Skin epidermis (tissue), 12 donors: ENCODE data around the gene IGIP.
"Not testable (repeated sequence)": the region's sequence is repeated elsewhere in the genome, so short reads cannot be mapped to it uniquely, and the experiment has no call there.

Experiments used
- H3K27ac ChIP-seq, 21 experiments: fragments of 200-600 bp; sonication (generic) in 11 of 21; one replicate each; pipeline ENCODE4 v1.5.0; 2020; ENCODE audit warnings: mild to moderate bottlenecking in 3 of 21, inconsistent platforms in 2 of 21, moderate library complexity in 2 of 21
- H3K4me3 ChIP-seq, 7 experiments: fragments of 200-600 bp; sonication (generic) in 2 of 7; one replicate each; pipeline ENCODE4 v1.5.0; 2020; ENCODE audit warnings: inconsistent platforms in 2 of 7, mild to moderate bottlenecking in 2 of 7, moderate library complexity in 1 of 7

Gene IGIP

DNA sequence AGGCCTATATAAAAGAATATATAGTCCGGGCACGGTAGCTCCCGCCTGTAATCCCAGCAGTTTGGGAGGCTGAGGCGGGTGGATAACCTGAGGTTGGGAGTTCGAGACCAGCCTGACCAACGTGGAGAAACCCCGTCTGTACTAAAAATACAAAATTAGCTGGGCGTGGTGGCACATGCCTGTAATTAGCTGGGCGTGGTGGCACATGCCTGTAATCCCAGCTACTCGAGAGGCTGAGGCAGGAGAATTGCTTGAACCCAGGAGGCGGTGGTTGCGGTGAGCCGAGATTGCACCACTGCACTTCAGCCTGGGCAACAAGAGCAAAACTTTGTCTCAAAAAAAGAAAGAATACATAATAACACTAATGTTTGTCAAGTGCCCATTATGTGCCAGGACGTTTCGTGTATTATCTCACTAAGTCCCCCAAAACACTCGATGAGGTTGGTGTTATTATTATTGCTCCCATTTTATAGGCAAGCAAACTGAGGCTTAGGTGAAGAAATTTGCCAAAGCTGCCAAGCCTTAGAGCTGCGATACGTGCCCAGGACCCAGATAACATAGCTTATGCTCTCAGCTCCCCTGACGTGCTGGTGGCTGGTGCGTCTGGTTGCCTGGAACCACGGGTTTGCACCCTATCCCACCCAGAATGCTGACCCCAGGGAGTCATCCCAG, 29.1 kb downstream of the IGIP start:
- not testable (repeated sequence) for H3K27ac ChIP-seq, H3K4me3 ChIP-seq

DNA sequence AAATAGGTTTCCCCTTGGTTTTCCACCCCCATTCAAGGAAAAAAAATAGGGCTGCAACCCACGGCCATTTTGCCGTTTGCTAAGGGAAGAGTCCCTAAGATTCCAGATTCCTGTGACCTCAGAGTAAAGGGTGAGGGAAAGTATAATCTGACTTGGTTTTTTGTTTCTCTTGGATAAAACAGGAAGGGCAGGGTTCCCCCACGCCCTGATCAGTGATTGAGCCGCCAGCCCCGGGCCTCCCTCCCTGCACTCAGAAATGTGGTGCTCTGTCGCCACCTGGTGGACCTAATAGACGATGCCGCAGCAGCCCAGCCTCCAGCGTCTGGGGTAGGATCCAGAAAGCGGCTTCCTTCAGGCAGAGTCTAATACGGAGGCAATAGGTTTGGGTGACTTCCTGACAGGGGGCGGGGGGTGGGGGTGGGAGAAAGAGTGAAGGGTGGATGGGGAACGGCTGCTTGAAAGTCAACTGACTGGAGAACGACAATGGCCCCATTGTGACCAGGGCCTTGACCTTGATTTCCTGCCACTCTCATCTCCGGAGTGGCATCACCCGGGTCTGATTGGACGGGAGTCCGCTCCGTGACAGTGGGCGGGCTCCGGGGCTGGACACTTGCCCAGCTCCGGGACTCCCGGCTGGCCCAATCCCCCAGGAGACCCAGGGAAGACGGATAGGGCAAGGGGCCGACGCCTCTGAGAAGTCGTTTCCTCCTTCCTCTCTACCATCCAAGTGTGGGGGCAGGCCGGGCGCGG, 31.5 kb downstream of the IGIP start:
- H3K4me3 ChIP-seq = peak overlapping the region; percentile 1 to 24 (median 15)
- peak overlapping the region in 12 of 21 experiments; percentile 1 to 66 (median 32) for H3K27ac ChIP-seq

DNA sequence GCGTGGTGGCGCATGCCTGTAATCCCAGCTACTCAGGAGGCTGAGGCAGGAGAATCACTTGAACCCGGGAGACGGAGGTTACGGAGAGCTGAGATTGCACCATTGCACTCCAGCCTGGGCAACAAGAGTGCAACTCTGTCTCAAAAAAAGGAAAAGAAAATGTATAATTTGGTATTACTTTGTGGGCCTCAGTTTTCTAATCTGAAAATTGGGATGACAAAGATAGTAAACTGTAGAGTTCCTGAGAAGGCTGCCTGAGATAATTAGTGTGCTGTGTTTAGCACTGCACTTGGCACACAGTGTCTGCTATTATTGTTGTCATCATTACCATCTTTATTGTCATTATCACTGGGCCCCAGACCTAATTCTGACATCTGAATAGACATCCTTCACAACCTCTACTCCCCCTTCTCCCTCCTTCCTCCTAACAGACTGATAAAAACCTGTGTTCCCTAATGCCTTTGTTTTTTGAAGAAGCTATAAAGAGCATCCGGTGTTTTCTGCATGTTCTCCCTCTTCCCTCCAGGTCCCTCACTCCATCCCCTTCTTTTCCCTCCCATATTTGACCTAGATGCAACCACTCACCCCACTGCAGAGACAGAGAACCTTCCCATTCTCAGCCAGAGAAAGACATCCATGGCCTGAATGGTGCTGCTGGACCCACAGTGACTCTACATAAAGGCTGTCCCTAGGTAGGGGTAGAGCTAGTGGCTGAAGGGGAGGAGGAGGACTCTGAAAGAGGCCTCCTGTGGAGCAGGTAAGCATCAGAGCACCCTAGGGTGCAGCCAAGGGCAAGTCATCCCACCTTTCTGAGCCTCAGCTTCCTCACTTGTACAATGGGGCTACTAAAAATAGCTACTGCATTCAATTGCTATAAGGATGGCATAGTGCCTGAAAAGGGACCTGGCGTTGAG, 33.5 kb downstream of the IGIP start:
- no peak overlapping the region for H3K4me3 ChIP-seq
- H3K27ac ChIP-seq = no peak overlapping the region

DNA sequence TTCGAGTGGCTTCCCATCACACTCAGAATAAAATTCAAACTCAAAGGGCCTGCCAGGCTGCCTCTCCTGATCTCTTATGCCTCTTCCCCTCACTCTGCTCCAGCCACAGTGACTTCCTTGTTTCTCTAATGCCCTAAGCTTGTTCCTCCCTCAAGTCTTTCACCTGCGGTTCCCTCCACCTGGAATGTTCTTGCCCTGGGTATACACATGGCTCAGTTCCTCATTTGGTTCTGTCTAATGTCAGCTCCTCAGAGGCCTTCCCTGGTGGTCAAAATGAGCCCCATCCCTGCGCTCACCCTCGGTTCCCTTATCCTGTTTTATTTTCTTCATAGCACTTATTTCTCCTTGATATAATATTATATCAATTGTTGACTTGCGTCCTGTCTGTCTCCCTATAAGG, 36.5 kb downstream of the IGIP start:
- Histone ChIP-seq H3K4me3 (no peak overlapping the region), H3K27ac (no peak overlapping the region)

DNA sequence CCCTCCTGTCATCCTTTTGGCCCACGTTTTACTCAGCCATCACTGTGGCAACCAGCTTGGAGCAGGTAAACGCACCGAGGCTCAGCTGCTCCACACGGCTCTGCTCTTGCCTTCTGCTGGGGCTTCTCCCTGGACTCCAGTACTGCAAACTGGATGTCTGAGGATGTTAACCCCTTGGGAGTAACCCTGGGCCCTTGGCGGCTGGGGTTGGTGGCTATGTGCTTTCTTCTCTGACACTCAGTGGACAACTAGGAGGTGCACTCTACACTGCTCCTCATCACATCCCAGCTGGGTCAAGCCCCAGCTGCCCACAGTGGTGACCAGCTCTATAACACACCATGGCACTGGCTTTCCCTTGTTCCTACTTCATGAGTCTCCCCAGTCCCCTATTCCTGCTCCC, 37.0 kb downstream of the IGIP start:
- Histone ChIP-seq H3K4me3 (no peak overlapping the region), H3K27ac (no peak overlapping the region)

DNA sequence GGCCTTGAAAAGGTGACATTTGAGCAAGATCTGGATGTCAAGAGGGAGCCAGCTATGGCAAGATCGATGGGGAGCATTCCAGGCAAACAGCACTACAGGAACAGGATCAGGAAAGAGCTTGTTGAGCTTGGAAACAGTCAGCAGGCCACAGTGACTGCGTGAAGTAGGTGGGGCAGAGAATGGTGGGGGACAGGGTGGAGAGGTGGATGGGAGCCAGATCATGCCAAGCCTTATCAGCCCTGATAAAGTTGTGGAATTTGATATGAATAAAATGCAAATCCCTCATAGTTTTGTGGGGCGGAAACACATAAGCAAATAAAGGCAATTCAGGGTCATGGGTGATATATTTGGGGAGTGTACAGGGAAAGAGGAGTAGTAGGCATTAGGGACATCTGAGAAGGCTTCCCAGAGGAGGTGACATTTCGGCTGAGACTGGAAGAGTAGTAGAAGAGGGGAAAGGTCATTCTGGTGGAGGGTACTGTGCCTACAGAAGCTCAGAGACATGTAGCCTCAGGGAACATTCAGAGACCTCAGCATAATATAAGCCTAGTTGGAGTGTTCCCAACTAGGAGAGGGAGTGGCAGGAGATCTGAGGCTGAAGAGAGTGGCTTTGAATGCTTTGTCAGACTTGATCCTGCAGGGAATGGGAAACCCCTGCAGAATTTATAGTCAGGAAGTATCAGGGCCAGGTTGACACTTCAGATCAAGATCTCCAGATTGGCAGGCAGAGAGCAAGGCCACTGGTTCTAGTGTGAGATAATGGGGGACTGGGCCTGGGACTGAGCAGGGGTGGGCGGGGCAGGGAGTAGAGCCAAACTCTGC, 39.6 kb downstream of the IGIP start:
- peak overlapping the region in 1 of 21 experiments; percentile 33 for H3K27ac ChIP-seq
- H3K4me3 ChIP-seq = no peak overlapping the region

DNA sequence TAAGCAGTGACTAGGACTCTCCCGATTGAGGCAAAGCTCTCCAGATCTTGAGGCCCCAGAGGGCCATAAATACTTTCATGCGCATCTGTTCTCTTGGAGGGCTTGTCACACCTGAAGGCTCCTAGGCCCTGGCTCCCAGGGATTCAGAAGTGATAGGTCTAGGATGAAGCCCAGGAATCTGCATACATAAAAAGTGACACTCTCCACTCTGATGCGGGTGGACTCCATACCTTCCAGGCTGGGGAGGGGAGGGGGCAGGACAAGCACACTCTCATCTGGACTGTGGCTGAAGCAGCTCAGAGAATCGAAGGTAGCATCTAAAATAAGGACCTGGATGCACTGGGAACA, 40.2 kb downstream of the IGIP start:
- Histone ChIP-seq H3K4me3 (no peak overlapping the region), H3K27ac (peak overlapping the region in 1 of 21 experiments; percentile 33)

DNA sequence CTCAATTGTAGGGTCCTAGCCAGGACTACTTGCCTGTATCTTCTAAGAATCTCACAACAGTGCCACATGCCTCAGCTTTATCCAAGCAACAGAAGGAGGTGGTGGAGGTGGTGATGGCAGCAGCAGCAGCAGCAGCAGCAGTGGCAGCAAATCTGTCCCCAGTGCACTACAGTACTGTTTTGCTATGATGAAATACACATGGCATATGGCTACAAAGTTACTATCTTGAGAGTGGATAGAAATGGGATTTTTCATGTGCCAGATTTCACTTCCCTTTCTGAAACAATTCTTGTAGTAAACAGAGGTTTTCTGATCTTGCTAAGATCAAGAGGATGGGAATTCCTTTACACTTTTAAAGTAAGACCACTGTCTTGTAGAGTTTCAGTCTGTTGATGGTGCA, 41.2 kb downstream of the IGIP start:
- Histone ChIP-seq H3K4me3 (no peak overlapping the region), H3K27ac (no peak overlapping the region)

DNA sequence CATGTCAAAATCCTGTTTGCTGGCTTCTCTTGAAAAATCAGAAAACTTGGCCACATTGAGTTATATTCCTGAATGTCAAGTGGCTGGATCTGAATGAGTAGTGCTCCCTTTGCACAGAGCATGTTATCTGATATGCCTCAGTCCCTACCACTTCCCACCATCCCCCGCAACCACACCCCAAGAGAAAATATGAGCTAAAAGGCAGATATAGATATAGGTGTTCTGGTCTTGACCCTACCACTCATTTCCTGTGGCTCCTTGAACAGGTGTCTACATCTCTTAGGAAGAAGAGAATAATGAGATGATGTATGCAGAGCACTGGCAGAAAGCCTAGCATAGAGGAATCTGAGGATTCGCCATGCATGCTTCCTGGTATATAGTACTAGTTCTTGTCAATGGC, 42.6 kb downstream of the IGIP start:
- Histone ChIP-seq H3K4me3 (no peak overlapping the region), H3K27ac (no peak overlapping the region)

DNA sequence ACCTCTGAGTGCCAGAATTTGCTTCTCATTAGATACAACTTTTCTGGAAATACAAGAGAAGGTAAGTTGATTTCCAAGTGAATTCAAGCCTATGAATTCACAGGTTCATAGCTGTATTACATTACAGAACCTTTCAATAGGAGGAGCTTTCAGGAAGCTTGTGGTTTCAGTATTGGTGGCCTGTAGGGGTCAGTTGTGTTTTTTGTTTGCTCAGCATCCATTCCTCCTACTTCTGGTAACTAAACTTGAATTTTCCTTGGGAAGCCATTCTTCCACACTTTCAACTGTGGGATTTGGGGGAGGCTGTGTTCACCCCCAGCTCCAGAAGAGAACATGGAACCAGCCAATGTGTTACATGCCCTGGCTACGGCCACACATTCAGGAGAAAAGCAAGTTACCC, 43.7 kb downstream of the IGIP start:
- H3K27ac ChIP-seq = no peak overlapping the region

DNA sequence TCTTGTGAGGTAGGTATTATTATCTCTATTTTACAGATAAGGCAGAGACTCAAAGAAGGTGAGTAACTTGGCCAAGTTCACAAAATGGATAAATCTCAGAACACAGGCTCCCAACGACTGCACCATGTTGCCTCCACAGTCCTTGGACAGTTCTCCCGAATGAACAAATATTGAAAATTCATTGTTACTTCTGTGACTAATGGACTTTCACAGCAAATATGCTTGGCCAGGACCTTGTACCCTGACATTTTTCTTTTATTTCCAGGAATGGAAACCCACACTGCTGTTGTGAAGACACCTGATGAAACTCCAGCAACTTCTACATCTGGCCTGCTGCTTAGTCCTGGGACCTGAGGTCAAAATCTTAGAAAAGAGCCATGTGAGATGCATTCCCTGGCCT, 46.7 kb downstream of the IGIP start:
- Histone ChIP-seq H3K27ac (no peak overlapping the region), H3K4me3 (no peak overlapping the region)

More for the DNA sequence above, 43.7 kb downstream of the IGIP start:
- H3K4me3 ChIP-seq = no peak overlapping the region

DNA sequence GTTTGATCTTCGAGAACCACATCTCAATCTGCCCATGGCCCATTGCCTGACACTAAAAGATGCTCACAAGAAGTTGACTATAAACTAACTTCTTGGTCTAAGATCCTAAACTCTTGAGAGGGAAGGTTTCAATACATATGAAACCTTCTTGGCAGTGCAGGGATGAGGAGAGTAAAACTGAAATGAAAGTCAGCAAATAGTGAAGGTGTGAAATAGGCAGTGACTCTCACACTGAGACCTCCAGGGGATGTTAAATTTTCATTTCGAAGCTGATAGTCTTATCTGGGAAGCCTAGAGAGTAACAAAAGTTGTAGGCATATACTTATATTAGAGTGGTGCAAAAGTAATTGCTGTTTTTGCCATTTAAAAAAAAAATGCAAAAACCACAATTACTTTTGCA, 48.3 kb downstream of the IGIP start:
- H3K27ac ChIP-seq = peak overlapping the region in 8 of 21 experiments; percentile 76 to 100 (median 96)

DNA sequence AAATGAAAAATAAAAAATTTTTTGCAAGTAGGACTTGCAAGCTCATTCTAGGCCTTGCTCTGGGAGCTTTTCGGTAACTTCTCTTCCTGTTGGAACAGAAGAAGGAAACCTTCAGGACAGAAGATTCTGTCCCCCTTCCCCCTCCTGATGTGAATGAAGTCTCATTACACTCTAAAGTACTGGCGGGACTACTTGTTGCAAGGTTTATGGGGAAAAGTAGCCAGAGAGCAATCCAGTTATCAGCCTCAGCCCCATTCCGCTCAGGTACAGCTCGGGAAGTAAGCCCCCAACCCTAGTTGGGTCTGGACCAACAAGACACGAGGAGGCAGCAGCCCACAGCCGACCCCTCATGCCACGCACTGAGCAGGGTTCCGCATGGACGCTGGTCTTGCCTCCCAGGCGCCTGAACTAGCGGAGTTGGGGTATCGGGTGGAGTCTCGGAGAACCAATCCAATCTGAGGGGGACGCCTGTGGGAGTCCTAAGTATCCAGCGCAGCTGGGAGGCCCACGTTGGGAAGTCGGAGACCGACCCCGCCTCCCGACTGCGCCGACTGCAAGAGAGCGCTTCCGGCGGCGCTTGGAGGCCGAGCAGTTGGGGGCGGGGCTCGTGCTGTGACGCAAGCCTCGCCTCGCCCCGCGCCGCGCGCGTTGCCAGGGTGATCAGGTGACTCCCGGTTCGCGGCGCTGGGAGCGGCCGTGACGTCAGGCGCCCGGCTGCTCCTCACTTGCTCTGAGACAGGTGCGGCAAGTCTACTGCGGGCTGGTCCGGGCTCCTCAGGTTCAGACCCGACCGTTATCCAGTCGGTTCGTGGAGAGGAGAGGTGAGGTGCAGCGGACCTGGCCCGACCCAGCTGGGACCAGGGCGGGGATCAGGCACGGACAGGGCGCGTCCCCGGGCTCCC, 49.0 kb downstream of the IGIP start, which contains the start of gene CYSTM1:
CYSTM1 (plus strand) TSS at position 724 of the 902 bp plus-strand sequence. CDS start 19,278 bp downstream, outside the sequence.
- H3K27ac ChIP-seq = peak within 1 kb of the TSS; percentile 64 to 100 (median 88)
- H3K4me3 ChIP-seq = peak within 1 kb of the TSS; percentile 76 to 96 (median 88)

More for the DNA sequence above, 48.3 kb downstream of the IGIP start:
- H3K4me3 ChIP-seq = no peak overlapping the region

DNA sequence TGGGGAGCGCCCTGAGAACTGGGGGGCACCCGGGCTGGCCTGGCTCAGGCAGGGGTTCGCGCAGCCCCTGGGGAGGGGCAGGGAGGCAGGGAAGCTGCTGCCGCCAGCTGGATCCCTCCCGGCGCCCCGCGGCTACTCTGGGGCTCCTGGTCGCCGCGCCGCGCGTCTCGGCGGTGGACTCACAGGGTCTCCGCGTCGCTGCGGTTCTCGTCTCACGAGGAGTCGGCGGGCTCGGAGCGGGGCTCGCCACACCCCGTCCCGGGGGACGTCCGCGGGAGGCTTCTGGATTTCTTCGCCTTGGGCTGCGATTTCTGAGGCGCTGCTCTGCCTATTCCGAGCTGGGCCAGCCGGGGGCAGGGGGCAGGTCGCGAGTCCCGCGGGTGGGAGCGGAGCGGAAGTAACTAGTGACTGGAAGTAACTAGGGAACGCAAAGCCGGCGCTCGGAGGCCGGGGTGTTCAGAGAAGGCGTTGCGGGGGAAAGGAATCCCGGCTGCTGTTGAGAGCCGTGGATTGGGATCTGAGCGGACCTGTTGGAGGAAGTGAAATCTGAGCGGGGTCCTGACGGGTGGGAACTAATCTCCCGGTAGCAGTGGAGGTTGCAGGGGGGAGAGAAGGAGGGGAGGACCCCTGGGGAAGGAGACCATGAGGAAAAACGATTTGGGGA, 49.8 kb downstream of the IGIP start:
- Histone ChIP-seq H3K27ac (peak overlapping the region; percentile 64 to 100 (median 88)), H3K4me3 (peak overlapping the region; percentile 76 to 96 (median 88))

DNA sequence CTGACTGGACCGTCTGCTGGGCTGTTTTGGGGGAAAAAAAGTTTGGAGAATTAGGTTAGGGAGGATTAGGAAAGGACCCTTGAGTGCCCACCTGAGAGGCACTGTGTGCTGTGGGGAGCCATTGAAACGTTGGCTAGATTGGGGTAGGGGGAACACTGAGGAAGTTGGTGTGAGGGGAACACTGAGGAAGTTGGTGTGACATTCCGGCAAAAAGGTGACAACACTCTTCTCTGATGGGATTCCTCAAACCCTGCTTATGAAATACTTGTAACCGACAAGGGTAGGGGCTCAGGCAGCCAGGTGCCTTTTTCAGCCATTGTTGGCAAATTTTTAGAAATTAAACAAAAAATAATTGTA, 50.3 kb downstream of the IGIP start:
- Histone ChIP-seq H3K27ac (peak overlapping the region; percentile 64 to 100 (median 88)), H3K4me3 (peak overlapping the region; percentile 76 to 96 (median 88))

DNA sequence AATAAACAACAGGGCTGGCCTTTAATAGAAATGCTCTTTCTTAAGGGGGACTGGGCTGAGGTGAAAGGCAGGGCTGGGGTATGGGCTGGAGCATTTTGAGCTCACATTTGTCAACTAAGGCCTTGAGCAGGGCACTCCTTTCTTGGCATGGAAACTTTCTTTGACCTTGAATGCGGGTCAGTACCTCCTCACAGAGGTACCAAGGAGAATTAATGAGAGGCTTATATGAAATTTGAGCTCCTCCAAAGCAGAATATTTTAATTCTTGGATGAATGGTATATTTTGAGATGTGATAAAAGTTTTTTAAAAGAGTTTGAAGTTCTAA, 52.3 kb downstream of the IGIP start:
- H3K4me3 ChIP-seq = no peak overlapping the region
- peak overlapping the region in 6 of 21 experiments; percentile 1 to 64 (median 42) for H3K27ac ChIP-seq

DNA sequence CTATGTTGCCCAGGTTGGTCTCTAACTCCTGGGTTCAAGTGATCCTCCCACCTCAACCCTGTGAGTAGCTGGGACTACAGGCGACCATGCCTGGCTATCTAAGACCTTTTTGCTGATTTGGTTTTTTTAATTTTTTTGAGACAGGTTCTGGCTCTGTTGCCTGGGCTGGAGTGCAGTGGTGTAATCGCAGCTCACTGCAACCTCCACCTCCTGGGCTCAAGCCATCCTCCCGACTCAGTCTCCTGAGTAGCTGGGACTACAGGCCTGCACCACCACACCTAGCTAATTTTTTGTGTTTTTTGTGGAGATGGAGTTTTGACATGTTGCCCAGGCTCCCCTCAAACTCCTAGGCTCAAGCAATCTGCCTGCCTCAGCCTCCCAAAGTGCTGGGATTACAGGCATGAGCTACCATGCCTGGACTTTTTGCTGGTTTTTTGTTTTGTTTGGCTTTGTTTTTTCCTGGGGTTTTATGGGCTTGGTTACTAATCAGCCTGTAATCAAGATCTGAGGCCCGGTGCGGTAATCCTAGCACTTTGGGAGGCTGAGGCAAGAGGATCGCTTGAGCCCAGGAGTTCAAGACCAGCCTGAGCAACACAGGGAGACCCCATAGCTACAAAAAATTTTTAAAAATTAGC, 52.9 kb downstream of the IGIP start:
- H3K4me3 ChIP-seq = no peak overlapping the region
- peak overlapping the region in 9 of 21 experiments; percentile 1 to 64 (median 19) for H3K27ac ChIP-seq
